A673 (cell line): ENCODE data around the gene ARHGAP35. TPM values are rescaled to one million over a fixed set of nuclear protein-coding genes. Genes with fewer than 3 reads are reported as not detected.

Experiments
- BruUV-seq: library from RNA; stranded (reverse); fragments of 400-500 nt; replicated peaks from 2 replicates; lab custom pipeline; 2021; lab: Mats Ljungman, UMichigan
- CTCF ChIA-PET: fragments of 300-600 bp; sonication (Branson Sonifier 250); formaldehyde crosslinking; loops from one replicate; lab custom pipeline; 2022; ENCODE audit warnings: antibody characterized with exemption; lab: Charles Lee
- POLR2A ChIA-PET: fragments of 300-600 bp; sonication (Branson Sonifier 250); formaldehyde crosslinking; loops from one replicate; lab custom pipeline; 2022; ENCODE audit warnings: antibody characterized with exemption; ENCODE audit not compliant: low non-redundant PET; lab: Charles Lee
- DNase-seq: peaks from one replicate; pipeline ENCODE4 v3.0.0-alpha.2; 2015; ENCODE audit warnings: low spot score
- H3K27ac ChIP-seq: fragments of 200-600 bp; sonication (generic); 2 replicates; pipeline ENCODE4 v1.5.1; 2016; ENCODE audit warnings: mixed run types, low read depth, mild to moderate bottlenecking, mixed read lengths, antibody characterized with exemption, low read length; ENCODE audit not compliant: poor library complexity, severe bottlenecking
- H3K27me3 ChIP-seq: fragments of 200-600 bp; sonication (generic); replicated peaks from 2 replicates; pipeline ENCODE4 v1.6.1; 2017; ENCODE audit warnings: mixed run types, low read depth, mild to moderate bottlenecking, mixed read lengths, antibody characterized with exemption, low read length; ENCODE audit not compliant: insufficient read depth, poor library complexity
- H3K36me3 ChIP-seq: fragments of 200-600 bp; sonication (generic); 2 replicates; pipeline ENCODE4 v1.6.1; 2016; ENCODE audit warnings: mixed run types, mild to moderate bottlenecking, mixed read lengths, antibody characterized with exemption, low read length; ENCODE audit not compliant: insufficient read depth, poor library complexity, severe bottlenecking
- H3K4me1 ChIP-seq: fragments of 200-600 bp; sonication (generic); 2 replicates; pipeline ENCODE4 v1.6.1; 2017; ENCODE audit warnings: mixed run types, mild to moderate bottlenecking, mixed read lengths, antibody characterized with exemption, low read length; ENCODE audit not compliant: insufficient read depth, poor library complexity, severe bottlenecking
- H3K4me3 ChIP-seq: fragments of 200-600 bp; sonication (generic); 2 replicates; pipeline ENCODE4 v1.5.1; 2016; ENCODE audit warnings: low read depth, mixed run types, mild to moderate bottlenecking, mixed read lengths, low read length; ENCODE audit not compliant: poor library complexity, severe bottlenecking
- H3K9me3 ChIP-seq: fragments of 200-600 bp; sonication (generic); 2 replicates; pipeline ENCODE4 v1.6.1; 2016; ENCODE audit warnings: mixed run types, low read depth, mild to moderate bottlenecking, mixed read lengths, antibody characterized with exemption, low read length; ENCODE audit not compliant: poor library complexity, severe bottlenecking
- CTCF ChIP-seq: fragments of 300-800, 200-600 bp; sonication (generic); conservative IDR thresholded peaks from 2 replicates; pipeline ENCODE4 v1.5.1; 2017; ENCODE audit warnings: low read depth, mild to moderate bottlenecking, antibody characterized with exemption, low read length, moderate library complexity, mixed read lengths
- EZH2 ChIP-seq: fragments of 200-600 bp; sonication (generic); IDR thresholded peaks from 2 replicates; pipeline ENCODE4 v1.6.1; 2017; ENCODE audit warnings: borderline replicate concordance, low read depth, mild to moderate bottlenecking, mixed read lengths, antibody characterized with exemption, low read length; ENCODE audit not compliant: poor library complexity, severe bottlenecking
- intact Hi-C: fragments of 100-400 bp; cut with micrococcal nuclease; formaldehyde crosslinking; loops from one replicate; pipeline ENCODE4 v1.10.0; 2022; ENCODE audit not compliant: unreplicated experiment
- total RNA-seq: library from RNA; stranded (reverse); gene quantifications from 2 replicates; pipeline ENCODE4 v1.2.3, GENCODE V29; 2021

Gene ARHGAP35
- total RNA-seq, 1 experiment from 2014 or later = 76.7 TPM

GRCh38 chr19:46875657-46876056 is 14.9 kb downstream of the ARHGAP35 start:
- H3K27me3 ChIP-seq = no peaks in the 10 kb centered on the region
- POLR2A ChIA-PET = no interaction called here
- H3K4me1 ChIP-seq = no peaks in the 10 kb centered on the region
- H3K4me3 ChIP-seq = no peak overlapping the region
- intact Hi-C loops = no loop called here
- H3K9me3 ChIP-seq = no peaks in the 10 kb centered on the region
- TF ChIP-seq CTCF (no peak), EZH2 (no peak)
- no TSS peak for BruUV-seq
- DNase-seq = no peak
- H3K36me3 ChIP-seq = no peaks in the 10 kb centered on the region
- CTCF ChIA-PET = no interaction called here
- no peak overlapping the region for H3K27ac ChIP-seq

- BruUV-seq = no TSS peak
- POLR2A ChIA-PET = no interaction called here
- Histone ChIP-seq H3K4me1 (no peaks in the 10 kb centered on the region), H3K27me3 (no peaks in the 10 kb centered on the region), H3K4me3 (no peak overlapping the region), H3K36me3 (no peaks in the 10 kb centered on the region), H3K27ac (no peak overlapping the region), H3K9me3 (no peaks in the 10 kb centered on the region)
- DNase-seq = no peak
- CTCF ChIA-PET = no interaction called here
- no peak for TF ChIP-seq CTCF
- TF ChIP-seq EZH2 = no peak
- intact Hi-C loops = no loop called here
Measured at GRCh38 chr19:46878613-46879375, 18.0 kb downstream of the ARHGAP35 start.

- DNase-seq = no peak
- Histone ChIP-seq H3K9me3 (no peaks in the 10 kb centered on the region), H3K4me3 (no peak overlapping the region), H3K27ac (no peak overlapping the region), H3K27me3 (no peaks in the 10 kb centered on the region), H3K36me3 (no peaks in the 10 kb centered on the region), H3K4me1 (no peaks in the 10 kb centered on the region)
- POLR2A ChIA-PET = interaction anchor here (0.6 kb wide), 1 partner anchor 12 kb away, joined by 3 read pairs; no protein-coding TSS in a partner anchor
- intact Hi-C loops = no loop called here
- no peak for TF ChIP-seq EZH2
- no TSS peak for BruUV-seq
- CTCF ChIA-PET = no interaction called here
Measured at GRCh38 chr19:46880431-46880830, 19.6 kb downstream of the ARHGAP35 start.
